Inflammatory macrophage treated with lipopolysaccharide for 1 hour (primary cell): ENCODE results near the gene SHROOM2.

Experiments
- DNase-seq, 2 donors: peaks; one replicate each; pipeline ENCODE4 v3.0.0-alpha.2; 2020 to 2022

The SHROOM2 gene

DNA sequence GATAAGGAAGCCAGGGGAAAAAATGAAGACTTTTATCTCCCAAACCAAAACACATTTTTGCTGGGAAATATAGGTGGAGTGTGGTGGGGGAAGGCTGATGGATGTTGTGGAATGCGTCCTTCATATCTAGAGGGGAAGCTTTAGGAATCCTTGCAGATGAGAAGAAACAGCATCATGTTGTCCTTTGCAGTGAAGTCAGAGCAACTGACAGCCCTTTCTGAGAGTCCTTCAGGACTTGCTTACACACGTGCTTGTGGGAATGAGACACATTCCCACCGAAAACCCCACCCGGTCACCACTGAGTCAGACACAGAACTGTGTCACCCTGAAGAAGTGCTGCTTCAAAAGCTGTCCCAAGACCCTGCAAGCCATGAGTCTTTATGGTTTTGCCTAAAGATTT lies 81.5 kb downstream of the SHROOM2 start:
- DNase-seq = no peak

DNA sequence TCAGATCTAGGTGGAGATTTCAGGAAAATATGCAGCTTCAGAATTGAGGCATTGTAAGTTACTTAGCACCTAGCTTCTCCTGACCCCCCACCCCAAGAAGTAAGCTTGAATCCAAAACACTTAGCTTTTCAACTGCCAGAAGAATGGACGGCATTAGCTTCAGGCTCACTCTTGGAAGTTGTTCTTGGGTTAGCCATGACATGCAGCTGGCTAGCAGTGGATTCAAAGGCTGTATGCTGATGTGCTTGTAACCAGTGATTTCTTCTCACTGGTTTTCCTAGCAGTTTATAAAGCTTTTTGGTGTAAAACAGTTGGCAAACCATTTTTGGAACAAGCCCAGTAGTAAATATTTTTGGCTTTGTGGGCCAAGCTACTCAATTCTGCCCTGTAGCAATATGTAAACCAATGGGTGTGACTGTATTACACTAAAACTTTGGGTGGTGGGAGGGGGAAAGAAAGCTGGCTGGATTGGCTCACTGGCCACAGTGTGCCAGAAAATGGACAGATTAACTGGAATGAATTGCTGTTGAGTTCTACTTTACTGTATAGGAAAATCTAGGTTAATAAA lies 85.6 kb downstream of the SHROOM2 start:
- DNase-seq = no peak

DNA sequence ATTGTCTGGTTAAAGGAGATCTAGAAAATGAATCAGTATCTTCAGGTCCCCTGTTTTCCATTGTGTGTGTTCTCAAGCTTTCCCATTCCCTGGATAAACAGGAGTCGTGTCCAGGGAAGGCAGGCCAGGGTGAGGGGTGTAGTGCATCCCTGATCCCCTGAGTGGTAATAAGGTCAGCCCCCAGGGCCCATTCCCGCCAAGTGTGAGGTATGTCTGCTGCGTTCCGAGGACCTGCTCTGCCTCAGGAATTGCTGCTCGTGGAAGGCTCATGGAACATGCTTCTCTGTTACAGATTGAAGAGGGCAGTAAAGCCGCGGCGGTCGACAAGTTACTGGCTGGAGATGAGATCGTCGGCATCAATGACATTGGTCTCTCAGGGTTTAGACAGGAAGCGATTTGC lies 87.1 kb downstream of the SHROOM2 start:
- DNase-seq = no peak

DNA sequence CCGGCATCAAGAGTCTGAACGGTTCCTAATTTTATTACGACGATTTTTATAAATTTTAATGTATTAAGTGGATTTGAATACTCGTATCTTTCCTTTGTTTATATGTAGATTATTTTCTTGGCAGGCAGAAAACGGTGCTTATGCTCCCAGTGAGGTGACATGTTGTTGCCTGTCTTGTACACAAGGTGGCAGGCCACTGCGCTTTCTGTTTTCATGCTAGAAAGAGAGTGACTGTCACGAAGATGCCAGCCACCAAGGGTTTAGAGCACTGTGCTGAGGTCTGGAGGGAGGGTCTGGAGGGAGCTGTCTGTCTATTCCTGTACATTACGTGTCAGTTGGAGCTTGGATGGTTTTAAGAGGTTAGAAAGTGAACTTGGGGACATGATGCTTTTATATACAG lies 87.7 kb downstream of the SHROOM2 start:
- peak; percentile 11 to 43 for DNase-seq

DNA sequence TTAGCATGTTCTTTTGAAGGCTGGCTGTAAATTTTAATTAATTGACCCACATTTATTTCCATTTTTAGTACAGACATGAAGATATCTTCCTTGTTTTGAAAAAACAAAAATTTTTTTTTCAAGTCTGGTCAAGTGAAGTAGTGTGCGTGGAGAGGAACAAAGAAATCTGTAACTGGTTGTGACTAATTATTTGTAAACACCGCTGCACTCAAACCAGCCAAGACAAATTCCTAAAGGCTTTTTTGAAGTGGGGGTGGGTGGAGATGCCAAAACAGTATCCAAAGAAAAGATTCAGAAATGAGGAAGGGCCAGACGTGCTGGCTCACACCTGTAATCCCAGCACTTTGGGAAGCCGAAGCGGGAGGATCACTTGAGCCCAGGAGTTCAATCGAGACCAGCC lies 88.3 kb downstream of the SHROOM2 start:
- DNase-seq = no peak

DNA sequence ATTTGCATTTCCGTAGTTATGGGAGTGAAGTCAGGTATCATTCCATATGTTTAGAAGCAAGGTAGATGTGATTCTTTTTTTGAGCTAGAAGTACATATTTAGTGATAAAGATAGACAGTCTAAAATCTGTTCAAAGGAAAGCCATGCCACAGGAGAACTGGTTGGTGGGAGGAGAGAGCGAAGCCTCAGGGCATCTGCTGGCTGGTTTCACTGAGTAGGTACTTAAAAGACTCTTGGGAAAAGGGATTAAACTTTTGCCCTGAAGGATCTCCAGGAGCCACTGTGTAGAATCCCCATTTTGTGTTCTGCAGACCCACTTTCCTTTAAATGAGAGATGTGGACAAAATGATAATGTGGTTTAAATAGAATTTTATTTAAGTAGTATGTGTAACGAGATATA lies 89.6 kb downstream of the SHROOM2 start:
- no peak for DNase-seq

DNA sequence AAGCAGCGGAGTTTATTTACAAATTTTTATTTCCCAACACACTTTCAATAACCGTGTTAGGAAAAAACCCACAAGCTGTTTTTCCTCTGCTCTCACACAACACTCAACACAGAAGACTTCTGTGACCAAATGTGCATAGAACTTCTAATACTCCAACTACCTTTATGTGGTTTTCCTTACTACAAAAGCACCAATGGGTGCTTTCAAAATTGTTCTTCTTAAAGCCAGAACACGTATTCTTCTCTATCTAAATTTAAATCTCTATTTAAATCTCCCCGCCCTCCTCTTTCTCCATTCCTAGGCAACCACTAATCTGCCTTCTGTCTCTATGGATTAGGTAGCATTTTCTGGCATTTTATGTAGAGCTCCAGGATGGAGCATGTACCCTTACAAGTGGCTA lies 90.0 kb downstream of the SHROOM2 start:
- DNase-seq = no peak

DNA sequence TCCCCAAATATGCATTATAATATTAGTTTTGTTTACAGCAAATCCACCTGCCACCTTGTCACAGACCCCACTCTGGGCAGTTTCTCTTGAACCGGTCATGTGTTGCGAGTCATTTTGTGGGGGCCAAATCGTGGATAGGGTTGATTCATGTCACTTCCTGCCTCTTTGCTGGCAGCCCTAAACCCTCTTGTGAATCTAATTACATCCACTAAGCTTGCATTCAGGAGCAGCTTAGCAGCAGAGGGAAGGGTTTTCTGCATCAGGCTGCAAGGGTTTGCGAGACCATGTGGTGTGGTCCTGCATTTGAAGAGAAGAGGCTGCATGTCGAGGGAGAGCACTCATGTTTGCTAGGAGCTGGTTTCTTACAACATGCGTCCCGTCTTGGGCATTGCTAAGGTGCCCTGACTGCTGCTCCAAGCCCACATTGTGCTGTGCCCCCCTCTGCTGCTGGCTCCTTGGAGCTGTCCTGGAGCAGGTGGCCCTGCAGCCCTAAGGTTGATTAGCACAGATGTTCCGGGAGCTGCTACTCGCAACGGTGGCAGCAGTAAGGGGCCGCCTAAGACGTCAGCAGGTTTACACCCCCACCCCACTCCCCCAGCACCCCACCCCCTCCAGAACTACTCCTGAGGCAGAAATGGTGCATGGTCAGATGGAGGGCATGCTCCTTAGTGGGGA lies 92.1 kb downstream of the SHROOM2 start:
- no peak for DNase-seq

DNA sequence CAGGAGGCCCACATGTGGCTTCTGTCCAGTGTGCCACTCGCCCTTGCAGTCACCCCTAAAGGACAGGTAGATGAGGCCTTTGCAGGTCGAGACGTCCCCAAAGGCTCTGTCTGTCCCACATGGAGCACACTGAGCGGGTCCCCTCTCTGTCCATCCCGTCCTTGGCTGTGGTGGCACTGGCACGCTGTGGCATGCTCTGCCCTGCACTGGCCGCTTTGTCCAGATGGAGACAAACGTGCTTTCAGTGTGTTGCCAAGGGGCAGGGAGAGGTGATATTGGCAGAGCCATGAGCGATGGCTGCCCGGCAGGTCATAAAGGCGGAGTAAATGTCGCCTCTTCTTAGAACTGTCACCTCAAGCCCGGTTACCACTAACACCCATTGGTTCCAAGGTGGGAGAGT lies 94.0 kb downstream of the SHROOM2 start:
- DNase-seq = no peak

DNA sequence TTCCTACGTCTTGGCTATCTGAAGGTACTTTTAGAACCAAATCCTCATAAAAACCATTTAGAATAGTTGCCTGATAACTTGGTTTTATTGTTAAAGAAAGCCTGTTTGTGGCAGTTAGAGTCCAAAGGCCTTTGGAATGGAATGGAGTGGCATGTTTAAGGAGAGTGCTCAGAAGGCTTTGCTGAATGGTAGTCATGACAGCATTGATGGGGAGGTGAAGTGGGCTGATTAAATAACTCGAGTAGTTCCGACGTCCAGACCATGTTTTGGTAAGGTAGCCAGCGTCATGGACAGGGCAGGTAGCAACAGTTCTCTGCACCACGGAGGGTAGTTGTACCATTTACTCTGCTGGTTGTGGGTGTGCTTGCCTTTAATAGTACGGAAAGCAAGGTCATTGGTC lies 94.6 kb downstream of the SHROOM2 start:
- no peak for DNase-seq

DNA sequence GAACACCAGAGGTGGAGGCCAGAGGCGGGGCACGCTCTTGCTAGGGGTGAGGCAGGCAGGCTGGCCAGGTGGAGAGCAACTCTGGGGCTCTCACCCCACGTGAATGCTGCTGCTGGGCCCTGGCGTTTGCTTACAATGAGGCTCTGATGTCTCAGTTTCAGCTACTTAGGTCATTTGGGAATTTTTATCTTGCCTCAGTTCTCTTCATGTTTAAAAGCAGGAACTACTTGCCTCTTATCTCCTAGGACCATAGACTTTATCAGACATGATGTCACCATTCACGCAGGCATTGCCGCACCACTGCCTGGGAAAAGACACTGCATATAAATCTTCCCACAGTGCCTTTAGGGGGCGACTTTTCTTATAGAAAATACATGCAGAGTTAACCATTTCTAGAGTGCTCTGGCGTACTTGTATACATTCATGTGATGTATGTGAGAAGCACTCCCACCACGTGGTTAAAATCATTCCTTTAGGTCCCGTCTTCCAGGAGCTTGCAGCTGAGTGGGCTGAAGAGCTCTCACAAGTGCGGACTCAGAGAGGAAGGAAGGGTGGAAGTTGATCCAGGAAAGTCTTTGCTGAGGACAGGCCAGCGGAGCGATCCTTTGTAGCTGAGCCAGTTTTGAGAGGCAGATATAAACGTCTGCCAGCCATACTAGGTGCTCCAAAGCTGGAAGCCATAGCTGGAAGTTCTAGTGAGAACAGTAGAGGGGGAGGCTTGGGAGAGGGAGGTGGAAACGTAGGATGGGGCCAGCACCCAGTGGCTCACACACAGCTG lies 96.6 kb downstream of the SHROOM2 start:
- no peak for DNase-seq

DNA sequence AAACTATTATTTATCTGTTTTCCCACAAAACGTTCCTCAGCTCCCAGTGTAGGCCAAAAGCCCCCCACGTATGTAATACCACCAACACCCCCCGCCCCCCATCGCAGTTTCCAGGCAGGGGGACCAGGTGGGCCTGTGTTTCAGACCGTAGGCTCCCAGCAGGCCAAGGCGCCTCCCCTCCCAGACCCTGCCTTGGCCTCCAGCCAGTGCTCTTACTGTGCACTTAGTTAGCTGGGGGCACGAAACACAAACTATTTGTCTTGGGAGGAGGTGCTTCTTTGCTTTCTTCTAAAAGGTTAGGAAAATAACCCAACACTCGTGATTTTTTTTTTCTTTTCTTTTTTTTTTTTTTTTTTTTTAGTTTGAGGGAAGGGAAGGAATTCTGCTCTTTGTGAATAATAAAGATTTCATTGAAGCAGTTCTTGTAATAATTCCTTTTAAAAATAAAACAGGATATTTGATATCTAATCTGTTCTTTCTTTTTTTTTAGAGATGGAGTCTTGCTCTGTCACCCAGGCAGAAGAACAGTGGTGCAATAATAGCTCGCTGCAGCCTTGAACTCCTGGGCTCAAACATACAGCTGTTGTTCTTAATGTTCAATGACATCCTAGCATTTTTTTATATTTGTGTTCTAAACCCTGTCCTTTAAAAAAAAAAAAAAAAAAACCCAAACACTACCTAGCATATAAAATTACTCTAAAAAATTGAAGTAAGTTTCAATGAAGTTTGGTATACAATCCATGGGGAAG lies 98.0 kb downstream of the SHROOM2 start:
- DNase-seq = no peak

DNA sequence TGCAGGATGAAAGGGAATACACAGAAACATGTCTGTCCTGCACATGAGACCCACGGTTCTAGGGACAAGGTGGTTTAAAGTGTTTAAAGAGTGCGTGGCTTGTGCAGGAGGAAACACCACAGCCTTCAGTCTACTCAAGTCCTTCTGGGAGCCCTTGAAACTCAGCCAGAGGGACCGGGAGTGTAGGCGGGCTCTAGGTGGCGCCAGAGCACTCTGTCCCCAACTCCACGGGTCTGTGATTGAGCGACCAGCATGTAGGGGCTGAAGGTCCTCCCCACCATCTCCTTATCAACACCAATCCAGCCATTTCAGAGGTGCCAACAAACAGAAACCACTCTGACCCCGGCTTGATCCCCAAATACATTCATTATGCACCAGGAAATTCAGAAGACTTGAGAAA lies 98.9 kb downstream of the SHROOM2 start:
- DNase-seq = peak; percentile 30 to 56

DNA sequence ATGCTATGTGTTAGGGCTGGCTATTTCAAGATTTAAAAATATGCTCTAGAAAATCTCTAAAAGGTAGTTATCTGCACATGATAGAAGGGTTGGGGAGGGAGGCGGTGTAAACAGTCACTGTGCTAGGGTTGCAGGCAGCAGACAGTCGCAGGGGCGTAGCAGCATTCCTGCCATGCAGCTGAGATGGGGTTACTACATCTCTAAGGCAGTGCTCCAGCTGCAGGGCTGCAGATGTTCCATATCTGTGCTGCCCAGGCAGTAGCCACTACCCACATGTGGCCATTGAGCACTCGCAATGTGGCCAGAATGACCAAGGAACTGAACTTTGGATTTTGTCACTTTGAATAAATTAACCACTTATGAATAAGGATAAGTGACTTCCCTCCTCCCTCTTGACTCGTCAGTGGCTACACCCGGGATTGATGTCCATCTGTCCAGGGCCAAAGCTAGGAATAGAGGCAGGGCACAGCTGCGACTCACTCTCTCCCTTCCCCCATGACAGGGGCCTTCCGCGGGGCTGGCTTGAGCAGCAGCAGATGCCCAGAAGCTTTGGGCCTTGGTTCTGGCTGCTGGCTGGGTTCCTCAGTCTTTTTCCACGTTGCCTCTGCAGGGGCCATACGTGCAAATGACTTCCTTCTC lies 101.5 kb downstream of the SHROOM2 start:
- DNase-seq = no peak

DNA sequence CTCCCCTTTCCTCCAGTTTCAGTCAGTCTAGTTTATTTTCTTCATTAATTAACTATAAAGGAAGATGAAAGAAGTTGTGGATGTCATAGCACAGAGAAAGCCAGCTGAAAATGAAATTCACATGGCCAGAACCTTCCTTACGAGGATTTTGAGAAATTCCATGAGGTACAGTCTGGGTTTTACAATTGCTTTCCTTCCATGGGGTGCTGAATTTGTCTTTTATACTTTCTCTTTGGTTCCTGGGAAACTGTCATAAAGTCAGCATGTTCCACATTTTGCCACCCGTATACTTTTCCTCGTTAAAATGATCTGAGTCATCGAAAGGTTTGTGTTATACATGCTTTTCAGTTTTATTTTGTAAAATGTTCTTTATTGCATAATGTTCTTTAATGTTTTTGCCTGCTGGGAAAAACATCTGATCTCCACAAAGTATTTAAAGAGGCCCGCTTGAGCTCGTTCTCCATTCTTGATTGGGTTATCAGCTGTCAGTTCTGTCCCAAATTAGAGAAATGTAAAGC lies 102.8 kb downstream of the SHROOM2 start:
- DNase-seq = no peak

DNA sequence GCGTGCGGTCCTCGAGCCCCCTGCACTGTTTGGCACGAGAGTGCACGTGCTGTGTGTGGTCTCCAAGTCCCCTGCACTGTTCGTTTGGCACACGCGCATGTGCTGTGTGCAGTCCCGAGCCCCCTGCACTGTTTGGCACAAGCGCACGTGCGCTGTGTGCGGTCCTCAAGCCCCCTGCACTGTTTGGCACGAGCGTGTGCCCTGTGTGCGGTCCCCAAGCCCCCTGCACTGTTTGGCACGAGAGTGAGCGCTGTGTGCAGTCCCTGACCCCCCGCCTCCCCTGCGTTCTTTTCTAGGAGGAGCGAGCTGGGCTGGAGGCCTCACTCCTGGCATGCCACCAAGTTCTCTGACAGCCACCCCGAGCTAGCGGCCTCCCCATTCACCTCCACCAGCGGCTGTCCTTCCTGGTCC lies 104.5 kb downstream of the SHROOM2 start:
- DNase-seq = no peak

DNA sequence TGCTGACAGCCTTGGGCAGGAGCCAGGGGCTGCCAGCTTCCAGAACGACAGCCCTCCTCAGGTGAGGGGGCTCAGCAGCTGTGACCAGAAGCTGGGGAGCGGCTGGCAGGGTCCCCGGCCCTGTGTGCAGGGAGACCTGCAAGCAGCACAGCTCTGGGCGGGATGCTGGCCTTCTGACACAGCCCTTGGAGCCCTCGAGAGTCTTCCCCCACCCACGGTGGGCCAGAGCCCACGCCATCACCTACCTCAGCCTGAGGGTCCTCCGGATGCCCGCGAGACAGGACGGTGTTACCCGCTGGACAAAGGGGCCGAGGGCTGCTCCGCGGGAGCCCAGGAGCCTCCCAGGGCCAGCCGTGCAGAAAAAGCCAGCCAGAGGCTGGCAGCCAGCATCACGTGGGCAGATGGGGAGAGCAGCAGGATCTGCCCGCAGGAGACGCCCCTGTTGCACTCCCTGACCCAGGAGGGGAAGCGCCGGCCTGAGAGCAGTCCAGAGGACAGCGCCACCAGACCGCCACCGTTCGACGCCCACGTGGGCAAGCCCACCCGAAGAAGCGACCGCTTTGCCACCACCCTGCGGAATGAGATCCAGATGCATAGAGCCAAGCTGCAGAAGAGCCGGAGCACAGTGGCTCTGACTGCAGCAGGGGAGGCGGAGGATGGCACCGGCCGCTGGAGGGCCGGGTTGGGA lies 109.1 kb downstream of the SHROOM2 start:
- no peak for DNase-seq

DNA sequence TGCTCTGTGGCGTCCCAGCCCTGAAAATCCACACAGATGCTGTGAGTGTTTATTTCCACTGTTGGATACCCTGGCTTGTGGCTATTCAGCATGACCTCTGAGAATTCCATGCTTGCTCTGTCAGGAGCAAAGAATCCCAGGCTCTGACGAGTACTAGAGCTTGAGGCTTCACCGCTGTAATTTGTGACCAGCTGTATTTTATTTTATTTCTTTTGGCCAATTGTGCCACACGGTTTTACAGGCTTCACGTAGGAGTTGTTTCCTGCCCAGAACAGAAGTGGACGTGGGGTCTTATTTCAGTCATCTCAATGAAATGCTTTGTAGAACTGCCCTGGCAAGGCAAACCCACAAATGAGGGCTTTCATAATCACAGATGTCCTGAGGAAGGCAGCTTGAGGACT lies 111.5 kb downstream of the SHROOM2 start:
- DNase-seq = no peak

DNA sequence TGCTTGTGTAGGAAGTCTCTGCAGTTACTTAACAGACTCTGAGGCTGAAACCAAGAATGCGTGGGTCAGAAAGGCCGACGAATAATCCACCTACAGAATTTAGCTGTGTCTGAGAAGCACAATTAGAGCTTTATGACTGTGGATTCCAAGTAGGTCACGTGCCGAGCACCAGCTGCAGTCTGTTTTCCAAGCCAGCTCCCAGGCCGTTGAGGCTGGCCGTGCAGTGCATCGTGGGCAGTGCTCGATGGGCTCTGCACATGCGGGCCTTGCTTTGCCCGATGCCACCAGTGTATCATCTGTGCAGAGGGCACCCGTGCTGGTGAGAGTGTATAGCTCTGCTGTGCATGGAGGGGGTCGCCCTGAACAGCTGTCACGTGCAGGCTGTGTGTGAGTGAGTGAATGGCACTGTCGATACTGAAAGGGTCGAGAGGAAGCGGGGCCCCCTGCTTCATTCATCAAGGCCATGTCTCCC lies 113.4 kb downstream of the SHROOM2 start:
- DNase-seq = no peak

DNA sequence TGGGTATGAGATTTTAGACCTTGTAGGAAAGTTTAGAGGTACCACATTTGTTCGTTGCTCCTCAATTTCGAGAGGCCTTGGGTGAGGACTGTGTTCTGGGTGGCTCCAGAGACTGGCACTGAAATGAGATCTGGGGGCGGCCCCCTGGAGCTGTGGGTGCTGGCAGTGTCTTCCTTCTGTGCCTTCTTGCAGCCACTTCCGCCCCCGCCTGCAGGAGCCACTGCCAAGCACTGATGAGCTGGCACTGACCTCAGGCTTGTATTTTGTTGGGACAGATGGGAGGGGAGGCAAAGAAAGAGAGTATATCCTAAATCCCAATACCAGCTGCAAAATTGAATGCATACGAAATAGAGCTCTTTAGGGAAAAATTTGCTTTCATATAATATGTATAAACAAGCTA lies 116.4 kb downstream of the SHROOM2 start:
- no peak for DNase-seq

DNA sequence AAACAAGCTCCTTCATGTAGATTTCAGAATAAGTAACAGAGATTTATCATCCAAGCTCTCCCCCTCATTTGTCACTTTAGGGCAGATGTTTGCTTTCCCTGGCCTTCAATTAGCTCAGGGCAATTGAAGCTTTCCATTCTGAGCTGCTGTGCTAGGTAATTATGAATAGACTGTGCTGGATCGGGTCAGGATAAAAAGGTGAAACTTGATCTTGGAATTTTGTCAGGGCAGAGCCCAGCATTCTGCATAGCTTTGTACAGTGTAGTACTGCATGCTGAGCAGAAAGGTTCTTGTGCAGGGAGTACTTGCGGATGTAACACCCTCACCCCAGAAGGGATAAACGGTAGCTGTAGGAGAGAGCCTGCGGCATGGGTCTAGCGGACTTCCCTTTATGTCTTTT lies 116.9 kb downstream of the SHROOM2 start:
- no peak for DNase-seq

DNA sequence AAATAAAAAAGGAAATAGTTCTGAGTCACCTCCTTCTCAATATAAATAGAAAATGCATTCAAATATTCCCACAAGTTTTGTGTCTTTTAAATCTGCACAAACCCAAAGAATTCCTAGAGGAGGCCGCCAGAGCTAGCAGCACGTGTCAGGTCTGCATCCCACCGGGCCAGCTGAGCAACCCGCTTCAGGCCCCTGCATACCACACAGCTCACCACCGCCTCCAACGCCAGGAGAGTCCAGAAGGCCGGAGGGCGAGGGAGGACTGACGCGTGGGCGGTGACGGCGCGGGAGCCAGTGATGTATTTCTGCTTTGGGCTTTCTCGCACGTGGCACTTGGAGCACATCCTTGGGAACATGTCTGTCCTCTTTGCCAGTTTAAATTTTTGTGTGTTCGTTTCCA lies 119.1 kb downstream of the SHROOM2 start:
- no peak for DNase-seq
